ENCODE results near the gene CAND1. TPM values are rescaled to one million over a fixed set of nuclear protein-coding genes. Genes with fewer than 3 reads are reported as not detected.

Gene CAND1
- total RNA-seq, 1 experiment from 2014 or later = 135 TPM

DNA sequence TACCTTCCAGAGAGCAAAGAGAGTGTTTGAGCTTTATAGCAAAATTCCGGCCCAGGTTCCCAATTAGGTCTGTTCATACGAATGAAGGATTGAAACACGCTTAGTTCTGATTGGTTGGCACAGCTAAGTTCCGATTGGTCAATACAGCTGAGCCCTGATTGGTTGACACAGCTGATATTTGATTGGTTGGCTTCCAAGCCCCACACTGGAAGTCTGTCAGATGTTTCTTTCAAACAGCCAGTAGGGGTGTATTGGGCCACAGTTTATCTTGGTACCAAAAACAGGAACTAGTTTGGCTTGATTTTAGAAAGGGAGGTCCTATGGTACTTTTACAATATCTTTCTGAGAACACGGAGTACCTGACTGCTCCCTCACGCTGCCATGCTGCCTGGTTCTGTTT lies 93.4 kb downstream of the CAND1 start:
- in situ Hi-C loops (cut with HindIII; ENCODE audit: low pct_unique_long_range_greater_than_20kb, low sequenced_read_pairs) = no loop called here
- DNase-seq (ENCODE audit: low read depth) = no peak

DNA sequence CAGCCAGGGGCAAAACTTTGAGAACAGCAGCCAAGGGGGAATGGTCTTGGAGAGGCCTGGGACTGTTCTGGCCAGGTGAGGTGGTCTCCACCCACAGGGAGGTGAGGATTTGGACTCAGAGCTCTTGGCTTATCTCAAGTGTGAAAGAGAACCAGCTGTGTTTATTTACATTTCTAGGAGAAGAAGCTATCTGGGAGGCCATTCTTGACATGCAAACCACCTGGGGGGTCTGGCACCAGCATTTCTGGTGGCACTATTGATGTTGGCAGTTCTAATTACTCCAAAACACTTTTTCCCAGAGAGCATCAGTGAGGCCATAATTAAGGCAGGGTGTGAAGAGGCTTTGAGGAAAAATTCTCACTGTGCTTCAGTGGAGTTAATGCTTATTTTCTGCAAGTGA lies 95.1 kb downstream of the CAND1 start:
- no peak for DNase-seq (ENCODE audit: low read depth)
- in situ Hi-C loops (cut with HindIII; ENCODE audit: low pct_unique_long_range_greater_than_20kb, low sequenced_read_pairs) = no loop called here

DNA sequence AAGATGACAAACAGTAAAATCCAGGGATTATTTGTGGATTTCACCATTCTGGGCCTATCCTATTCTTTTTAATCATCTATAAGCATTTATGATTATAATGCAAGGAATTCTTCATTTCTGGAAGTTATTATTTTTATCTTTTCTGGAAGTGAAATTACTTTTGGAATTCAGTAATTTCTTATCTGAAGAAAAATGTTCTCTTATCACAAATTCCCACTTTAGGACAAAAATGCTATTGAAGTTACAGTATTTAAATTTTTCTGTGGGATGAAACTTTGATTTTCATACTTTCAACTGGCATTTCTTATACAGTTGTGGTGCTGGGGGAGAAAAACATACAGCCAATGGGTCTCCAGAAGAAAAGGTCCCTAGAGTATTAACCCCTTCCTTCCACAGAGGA lies 96.0 kb downstream of the CAND1 start:
- no peak for DNase-seq (ENCODE audit: low read depth)
- in situ Hi-C loops (cut with HindIII; ENCODE audit: low pct_unique_long_range_greater_than_20kb, low sequenced_read_pairs) = no loop called here

DNA sequence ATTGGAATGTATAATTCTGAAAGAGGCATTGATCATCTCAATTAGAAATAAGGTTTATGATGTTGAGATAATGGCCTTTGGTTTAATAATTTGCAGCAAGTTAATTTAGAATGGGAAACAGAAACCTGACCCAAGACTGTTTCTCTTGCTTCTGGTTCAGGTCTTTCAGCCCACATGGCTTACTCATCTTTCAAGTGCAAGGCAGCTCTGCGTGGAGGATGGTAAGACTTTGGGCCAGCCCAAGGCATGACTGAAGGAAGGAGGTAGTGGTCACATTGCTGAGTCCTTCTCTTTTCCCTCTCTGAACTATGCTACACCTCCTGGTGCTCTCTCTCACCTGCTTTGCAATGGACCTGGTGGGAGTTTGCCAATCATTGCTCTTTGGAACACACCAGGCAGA lies 98.7 kb downstream of the CAND1 start:
- no peak for DNase-seq (ENCODE audit: low read depth)
- in situ Hi-C loops (cut with HindIII; ENCODE audit: low pct_unique_long_range_greater_than_20kb, low sequenced_read_pairs) = no loop called here

Data from Caki2 (cell line).